ENCODE results near the gene TSC1. TPM values are rescaled to one million over a fixed set of nuclear protein-coding genes. Genes with fewer than 3 reads are reported as not detected.

The TSC1 gene
- total RNA-seq, 1 donor from 2014 or later, result 15.0 TPM

DNA sequence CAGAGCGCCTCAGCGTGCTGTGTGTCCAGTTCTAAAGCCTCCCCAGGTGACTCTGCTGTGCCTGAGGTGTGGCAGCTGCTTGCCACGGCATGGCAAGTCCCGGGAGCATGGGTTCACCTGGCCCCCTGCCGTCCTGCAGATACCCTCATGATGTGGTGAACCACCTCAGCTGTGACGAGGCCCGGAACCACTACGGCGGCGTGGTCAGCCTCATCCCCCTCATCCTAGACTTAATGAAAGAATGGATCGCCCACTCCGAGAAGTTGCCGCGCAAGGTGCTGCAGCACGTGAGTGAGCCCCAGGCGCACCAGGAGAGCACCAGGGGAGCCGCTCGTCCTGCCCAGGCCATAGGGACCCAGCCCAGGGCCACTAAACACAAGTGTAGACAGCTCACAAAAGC lies 56.3 kb downstream of the TSC1 start:
- DNase-seq (ENCODE audit: low read depth in 2 of 2), result no peak

DNA sequence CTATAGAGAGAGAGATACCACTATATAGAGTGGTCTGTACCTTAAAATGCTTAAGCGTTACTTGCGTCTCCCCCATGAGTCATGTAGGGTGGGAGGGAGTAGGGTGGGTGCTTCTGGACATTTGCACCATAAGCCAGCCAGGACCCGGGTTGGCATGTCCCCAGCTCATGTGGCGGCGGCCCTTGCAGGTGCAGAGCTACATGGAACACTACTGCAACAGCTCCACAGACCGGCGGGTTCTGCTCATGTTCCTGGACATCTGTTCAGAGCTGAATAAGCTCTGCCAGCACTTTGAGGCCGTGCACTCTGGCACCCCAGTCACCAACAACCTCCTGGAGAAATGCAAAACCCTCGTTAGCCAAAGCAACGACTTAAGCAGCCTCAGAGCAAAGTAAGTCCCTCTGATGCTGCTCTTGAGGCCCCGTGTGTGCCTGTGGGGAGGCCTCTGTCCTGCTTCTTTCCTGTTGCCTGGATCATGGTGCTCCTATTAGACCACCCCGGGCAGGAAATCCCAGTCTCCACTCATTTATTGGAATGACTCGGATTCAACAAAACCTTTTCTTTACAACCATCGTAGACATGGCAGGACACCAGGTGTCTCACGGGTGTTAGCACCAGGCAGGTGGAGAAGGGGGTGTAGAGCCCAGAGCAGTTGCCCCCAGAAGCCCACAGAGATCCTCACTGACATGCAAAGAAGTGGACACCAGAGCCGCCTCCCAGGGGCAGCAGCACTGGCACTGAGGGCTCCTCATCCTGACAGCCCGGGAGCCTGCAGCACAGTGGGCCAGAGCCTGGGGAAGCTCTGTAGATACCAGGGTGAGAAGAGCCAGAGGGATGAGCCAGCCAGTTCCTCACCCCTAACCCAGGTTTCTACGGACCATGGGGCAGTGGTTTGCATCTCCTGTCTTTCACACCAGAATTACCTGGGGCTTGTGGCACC lies 57.0 kb downstream of the TSC1 start:
- DNase-seq (ENCODE audit: low read depth in 2 of 2), result no peak

DNA sequence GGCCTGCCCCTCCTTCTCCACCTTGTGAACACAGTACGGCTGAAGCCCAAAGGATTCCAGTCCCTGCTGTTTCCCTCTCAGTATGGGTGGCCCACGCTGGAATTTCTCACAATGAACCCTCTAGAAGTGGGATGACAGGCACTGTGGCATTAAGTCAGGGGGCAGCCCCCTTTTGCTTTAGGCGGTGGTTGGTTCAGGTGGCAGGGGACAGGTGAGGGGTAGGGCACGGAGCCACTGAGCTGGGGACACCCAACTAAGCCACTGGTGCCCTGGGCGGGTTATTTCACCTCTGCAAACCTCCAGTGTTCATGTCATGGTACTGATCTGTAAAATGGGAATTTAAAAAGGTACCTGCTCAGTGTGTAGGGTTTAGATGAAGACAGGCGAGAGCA lies 58.1 kb downstream of the TSC1 start:
- DNase-seq (ENCODE audit: low read depth in 2 of 2), result no peak

DNA sequence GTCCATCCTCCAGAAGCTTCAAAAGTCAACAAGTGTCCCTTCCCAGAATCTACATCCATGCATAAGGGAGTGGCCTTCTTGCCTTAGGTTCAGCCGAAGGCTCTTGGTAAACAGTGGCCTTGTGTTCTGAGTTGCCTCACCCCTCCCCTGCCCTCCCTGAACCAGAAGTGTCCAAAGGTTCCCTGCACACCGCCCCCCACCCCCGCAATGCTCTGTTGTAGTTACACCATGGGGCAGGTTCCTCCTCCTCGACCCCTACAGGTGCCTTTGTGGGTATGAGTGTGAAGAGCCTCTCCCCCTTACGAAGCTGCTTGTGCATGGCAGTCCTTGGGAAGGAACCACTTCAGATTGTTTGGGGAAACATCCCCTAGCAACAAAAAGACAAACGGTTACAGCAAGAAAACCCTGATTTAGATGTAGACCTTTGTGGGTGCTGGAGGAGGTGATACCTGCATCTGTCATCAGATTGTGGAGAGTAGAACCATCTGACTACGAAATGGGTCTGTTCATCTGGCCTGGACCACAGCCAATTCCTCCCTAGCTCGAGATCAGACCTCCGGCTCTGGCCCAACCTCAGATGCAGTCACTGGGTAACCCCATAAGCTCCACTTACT lies 58.6 kb downstream of the TSC1 start:
- no peak for DNase-seq (ENCODE audit: low read depth in 2 of 2)

DNA sequence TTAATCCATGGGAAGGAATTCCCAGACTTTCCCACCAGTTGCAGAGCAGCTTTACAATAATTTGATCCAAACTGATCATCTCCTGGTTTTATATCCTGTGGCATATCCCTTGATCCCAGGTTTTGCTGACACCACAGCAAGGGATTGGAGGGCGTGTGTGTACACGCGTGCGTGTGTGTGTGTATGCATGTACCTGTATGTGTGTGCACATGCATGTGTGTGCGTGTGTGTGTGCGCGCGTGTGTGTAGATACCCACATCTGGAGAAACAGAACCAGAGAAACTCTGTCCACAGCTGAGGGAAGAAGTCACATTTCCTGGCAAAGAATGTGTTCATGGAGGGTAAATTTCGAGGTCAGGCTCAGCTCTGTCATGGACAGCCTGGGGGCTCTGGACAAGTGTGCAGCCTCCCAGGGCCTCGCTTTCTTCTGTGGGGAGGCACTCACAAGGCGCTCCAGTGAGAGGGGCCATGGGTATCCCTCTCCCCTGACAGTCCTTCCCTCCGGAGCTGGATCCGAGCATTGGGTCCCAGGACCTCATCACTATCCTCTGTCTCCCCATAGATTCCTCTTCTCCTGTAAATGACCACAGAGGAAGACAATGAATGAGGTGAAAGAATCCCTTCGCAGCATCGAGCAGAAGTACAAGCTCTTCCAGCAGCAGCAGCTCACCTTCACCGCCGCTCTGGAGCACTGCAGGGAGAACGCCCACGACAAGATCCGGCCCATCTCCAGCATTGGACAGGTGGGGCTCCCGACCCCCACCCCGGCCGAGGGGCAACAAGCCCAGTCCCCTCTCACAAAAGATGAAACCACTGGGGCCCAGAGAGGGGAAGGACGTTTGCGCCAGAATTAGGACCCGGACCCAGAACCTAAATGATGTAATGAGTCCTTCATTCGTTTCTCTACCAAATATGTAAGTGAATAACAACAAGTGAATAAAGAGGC lies 60.8 kb downstream of the TSC1 start:
- DNase-seq (ENCODE audit: low read depth in 2 of 2), result no peak

DNA sequence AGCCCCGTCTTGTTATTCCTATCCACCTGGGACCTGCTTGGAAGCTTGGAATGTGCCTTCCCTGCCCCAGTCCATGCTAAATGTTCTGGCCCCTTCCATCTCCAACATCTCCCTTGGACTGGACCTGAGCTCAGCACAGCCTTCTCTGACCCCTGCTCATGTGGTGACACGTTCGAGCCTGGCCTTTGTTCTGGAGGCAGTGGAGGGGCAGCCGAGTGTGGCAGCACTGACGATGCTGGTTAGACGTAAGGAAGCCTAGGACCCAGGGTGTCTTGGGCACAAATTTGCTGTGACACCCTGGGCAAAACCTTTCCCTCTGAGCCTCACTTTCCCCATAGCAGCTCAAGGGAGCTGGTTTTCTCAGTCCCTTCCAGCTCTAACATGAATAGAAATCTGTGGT lies 61.8 kb downstream of the TSC1 start:
- DNase-seq (ENCODE audit: low read depth in 2 of 2), result no peak

DNA sequence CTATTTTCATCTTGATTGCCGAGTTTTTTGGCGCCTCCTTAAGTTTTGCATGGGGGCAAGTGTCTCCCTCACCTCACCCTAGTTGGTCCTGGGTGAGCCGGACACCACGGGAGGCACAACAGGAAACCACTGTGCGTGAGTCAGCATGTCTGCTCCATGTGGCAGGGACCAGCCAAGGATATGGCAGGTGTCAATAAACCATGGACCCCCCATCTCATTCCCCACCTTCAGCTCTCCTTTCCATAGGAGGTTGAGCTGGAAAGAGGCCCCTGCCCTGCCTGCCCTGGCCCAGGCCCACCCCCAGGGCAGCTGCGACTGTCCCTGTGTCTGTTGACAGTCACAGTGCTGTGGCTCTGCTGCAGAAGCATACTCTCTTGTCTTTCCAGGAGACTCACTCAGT lies 62.6 kb downstream of the TSC1 start:
- peak in 1 of 2 donors; percentile 9 for DNase-seq (ENCODE audit: low read depth in 2 of 2)

DNA sequence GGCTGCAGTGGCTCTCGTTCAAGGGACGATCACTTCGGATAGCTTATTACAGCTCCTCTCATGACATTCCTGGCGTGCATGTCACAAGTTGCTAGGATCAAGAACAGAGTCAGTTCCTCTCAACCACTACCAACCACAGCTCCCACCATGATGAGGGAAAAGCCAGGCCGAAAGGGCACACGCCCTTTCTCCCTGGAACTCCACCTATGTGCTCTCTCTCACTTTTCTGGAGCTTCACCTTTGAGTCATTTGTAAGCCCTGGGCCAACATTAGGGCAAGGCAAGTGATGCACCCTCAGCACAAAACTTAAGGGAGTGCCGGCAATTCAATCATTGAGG lies 64.1 kb downstream of the TSC1 start:
- DNase-seq (ENCODE audit: low read depth in 2 of 2), result no peak

DNA sequence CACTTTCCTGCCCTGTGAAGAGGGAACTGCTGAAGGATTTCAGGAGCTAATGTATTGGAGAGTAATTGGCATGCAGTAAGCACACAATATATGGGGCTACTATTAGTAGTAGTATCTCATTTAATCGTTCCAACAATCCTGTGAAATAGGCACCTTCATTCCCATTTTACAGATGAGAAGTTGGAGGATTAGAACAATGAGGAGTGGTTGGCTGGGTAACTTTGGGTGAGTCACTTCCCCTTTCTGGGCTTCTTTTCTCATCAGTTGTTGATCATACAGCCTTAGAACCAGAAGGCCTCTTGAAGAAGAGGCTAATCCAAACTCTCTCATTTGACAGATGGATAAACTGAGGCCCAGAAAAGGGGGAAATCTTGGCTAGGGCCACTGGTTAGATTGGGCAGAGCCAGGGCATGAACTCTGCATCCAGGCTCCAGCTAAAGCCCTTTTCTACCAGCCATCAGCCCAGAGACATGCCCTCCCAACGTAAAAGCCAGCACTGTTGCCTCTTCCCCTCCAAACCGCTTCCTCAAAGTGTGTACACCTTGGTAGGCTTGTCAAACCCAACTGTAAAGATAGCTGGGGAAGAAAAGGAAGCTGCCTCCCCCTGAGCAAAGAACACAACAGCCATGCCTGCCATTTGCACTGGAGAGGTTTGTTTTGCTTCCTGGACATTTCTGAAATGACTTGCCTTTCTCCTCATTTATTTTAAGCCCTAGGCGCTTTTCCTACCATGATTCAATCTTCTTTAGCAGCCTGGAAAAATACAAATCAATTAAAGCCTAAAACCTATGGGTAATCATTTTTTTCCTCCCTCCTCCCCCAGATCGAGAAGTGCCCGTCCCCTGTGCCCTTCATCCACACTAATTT lies 64.7 kb downstream of the TSC1 start:
- no peak for DNase-seq (ENCODE audit: low read depth in 2 of 2)

DNA sequence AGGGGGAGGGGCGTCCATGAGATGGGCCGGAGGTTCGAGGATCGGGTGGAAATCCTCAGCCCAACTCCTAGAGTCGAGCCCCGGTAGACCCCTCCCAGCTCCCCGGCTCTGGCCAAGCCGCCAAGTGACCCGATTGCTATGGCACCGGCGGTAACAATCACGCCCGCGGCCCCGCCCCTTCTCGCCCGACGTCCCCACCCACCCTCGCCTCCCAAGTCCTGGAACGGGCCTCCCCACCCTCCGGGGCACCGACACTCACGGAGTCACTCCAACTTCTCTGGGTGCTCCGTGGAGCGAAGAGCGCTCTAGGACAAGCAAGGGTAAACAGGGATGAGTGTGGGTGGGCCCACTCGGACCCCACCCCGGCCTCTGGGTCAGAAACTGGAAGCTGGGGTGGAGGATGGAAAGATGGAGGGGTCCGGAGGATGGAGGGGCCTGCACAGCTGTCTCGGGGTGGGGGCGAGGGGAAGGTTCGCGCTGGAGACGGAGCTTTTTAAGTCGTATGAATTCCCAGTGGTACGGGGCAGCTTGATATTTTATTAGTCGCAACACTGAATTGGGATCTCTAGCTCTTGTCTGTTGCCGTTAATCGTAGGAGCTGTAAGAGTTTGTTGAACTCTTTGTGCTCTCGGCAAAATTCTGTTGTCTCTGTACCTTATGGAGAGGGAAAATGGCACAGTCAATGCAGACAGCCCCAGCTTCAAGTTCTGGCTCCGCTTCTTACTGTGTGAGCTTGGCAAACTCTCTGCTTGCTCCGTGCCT lies 65.5 kb downstream of the TSC1 start, which contains the start of gene SPACA9:
SPACA9 (plus strand) TSS at position 204 of the 762 bp plus-strand sequence. CDS start 5,050 bp downstream, outside the sequence.
- DNase-seq (ENCODE audit: low read depth in 2 of 2), result peak; percentile 12 to 52

DNA sequence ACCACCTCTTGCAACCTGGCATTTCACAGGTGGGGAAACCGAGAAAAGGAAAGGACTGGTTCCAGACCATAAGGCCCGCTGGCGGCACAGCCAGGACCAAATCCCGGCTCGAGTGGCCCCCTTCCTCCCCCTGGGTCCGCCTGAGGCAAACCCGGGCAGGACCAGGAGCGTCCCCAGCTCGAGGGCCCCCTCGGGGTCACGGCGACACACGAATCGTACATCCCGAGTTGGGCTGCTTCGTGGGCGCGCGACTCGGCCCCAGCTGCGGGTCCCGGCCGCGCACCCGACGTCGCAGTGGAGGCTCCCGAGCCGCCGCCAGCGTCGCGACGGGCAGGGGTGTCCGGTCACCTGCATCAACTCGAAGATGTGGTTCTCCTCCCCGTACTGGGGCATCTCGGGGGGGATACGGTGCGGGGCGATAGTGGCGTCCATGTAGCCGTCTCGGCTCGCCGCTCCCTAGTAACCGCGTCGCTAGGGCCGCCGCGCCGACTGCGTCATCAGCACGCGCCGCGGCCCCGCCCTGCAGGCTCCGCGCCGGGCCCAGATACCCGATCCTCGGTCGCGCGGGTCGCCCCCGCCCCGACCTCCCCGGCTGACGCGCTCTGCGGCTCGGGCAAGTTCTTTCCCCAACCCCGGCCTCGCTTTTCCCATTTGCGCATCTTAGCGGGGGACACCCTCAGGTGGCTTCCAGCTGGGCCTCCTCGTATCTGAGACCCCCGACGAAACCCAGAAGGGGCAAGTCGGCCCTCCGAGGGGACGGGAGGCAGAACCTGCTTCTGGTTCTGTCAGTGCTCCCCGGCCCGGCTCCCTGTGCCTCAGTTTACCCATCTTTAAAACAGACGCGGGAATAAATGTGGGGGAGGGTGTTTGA lies 66.4 kb downstream of the TSC1 start, which contains the start of gene AK8:
AK8 (minus strand) TSS at position 461 of the 871 bp plus-strand sequence; CDS start at position 432, 29 bp downstream.
- DNase-seq (ENCODE audit: low read depth in 2 of 2), result peak; percentile 33 to 76

DNA sequence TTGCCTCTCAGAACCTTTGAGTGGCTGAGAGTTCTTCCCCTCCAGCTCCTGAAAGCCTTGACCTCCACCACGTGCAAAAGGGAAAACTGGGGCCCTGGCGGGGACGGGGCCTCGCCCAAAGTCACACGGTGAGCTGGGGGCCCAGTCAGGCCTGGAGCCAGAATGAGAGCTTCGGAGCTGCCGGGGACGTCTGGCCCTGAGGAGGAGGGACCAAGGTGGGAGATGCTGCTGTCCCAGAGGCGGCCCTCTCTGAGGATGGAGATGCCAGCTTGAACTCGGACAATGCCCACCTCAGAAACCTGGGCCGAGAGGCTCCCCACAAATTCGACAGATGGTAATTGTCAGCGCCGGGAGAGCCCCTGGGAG lies 67.0 kb downstream of the TSC1 start:
- DNase-seq (ENCODE audit: low read depth in 2 of 2), result no peak

DNA sequence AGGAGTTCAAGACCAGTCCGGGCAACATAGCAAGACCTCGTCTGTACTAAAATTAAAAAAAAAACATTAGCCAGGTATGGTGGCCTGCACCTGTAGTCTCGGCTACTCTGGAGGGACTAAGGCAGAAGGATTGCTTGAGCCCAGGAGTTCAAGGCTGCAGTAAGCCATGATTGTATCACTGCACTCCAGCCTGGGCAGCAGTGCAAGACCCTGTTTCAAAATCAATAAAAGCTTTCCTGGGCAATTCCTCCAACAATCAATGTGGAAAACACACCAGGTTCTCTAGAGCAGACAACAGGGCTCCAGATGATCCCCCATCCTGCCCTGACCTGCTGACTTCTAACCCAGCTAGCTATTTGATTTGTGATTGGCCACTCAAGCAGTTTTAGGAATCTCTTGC lies 67.6 kb downstream of the TSC1 start:
- no peak for DNase-seq (ENCODE audit: low read depth in 2 of 2)

DNA sequence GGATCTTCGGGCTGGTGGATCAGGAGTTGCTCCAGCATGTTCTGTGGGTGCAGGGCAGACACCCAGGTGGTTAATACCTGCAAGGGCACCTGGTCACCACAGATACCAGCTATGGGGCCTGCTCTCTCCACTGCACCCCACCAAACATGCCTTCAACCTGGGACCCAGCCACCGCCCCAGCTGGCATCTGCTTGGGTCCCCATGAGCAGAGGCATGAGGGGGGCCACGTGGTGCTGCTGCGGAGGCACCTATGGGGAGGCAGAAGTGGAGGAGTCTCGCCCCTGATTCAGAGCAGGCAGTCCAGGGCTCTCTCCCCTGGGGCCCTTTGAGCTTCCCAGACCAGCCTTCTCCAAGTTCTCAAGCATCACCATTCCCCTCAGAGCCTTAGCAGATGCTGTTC lies 69.3 kb downstream of the TSC1 start:
- DNase-seq (ENCODE audit: low read depth in 2 of 2), result no peak

DNA sequence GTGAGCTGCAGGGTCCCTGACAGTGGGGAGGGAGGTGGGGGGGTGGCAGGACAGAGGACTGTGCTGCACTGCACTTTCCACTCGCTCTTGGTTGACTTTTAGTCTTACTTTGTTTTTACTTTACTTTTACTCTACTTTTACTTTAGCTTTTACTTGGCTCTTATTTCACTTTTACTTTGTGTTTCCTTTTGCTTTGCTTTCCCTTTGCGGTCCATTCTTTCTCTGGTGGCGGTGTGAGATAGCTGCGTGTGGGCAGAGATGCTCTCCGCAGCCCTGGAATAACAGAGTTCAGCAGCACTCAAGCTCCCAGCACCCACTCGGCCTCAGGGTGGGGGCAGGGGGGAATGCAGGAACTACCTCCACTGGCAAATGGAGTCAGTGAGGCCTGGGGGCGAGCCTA lies 71.0 kb downstream of the TSC1 start:
- DNase-seq (ENCODE audit: low read depth in 2 of 2), result no peak

DNA sequence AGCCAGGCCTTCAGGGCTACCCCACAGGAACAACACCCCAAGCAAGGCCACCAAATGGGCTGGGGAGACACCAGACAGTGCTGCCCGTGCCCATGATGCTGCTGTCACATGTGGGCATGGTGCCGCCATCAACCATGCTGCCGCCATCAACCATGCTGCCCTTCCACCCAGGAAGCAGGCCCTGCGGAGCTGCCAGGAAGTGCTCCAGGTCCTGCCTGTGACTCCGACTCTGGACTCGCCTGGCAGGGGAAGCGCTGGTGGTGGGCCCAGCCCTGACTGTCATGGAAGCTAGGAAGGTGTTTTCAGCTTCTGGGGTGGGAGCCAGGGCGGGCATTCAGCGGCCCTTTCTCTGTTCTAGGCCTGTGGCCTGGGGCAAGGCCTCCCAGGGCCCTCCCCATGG lies 75.2 kb downstream of the TSC1 start:
- DNase-seq (ENCODE audit: low read depth in 2 of 2), result no peak

DNA sequence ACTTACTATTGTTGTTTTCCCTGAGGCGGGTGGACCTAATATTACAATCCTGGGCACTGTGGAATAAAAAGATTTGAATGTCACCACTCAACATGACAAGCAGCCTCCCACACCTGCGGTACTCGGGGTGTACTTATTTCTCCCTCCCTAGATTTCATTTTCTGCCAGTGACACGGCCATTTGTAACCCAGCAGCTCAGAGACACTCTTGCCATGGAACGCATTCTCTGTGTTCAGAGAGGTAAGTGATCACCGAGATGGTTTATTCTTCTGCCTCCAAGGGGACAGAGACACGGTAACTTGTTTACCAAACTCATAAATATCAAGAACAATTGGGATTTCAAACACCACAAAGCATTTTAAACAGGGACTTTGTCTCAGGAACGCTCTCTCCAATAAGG lies 77.5 kb downstream of the TSC1 start:
- DNase-seq (ENCODE audit: low read depth in 2 of 2), result no peak

DNA sequence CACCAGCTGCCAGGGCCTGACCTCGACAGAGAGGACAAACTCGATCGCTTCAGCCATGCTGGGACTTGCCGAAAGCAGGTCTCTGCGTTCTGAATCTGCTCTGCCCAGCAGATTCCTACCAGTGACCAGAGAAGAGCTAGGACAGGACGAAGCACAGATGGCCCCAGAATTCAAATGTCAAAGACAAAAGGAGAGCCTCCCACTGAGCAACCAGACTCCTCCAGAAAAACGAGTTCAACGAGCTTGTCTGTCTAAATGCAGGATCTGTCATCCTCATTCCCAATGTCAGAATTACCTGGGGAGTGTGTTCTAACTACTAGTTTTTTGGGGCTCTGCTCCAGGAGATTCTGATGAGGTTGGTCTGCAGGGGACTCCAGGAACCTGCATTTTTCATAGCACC lies 79.7 kb downstream of the TSC1 start:
- DNase-seq (ENCODE audit: low read depth in 2 of 2), result no peak

DNA sequence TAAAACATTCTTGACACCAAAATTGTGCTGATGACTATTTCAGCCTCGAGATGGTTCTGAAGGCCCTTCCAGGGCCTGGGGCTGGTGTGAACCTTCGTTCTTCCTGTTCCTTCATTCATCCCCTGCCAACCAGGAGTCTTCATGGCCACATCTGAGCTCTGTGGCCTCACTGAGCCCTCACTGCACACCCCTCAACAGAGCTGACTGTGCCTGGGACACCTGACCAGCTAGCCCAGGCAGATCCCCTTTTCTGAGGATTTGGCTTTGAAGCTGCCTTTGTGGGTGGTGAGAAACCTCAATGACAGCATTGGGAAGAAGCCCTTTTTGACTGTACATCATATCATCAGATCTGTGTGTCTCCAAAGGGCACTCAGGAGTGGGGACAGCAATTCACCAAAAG lies 80.1 kb downstream of the TSC1 start:
- DNase-seq (ENCODE audit: low read depth in 2 of 2), result no peak

Data from dermis microvascular lymphatic vessel endothelial cell (primary cell).